OCI-LY7 (cell line): ENCODE measurements around the gene C1orf167. TPM values are rescaled to one million over a fixed set of nuclear protein-coding genes. Genes with fewer than 3 reads are reported as not detected.

Experiments
- BruUV-seq: library from RNA; stranded (reverse); fragments of 400-500 nt; replicated peaks from 2 replicates; lab custom pipeline; 2021; lab: Mats Ljungman, UMichigan
- CTCF ChIA-PET: fragments of 300-600 bp; sonication (Branson Sonifier 250); formaldehyde crosslinking; loops from one replicate; lab custom pipeline; 2022; ENCODE audit warnings: antibody characterized with exemption; ENCODE audit not compliant: unreplicated experiment; lab: Charles Lee
- POLR2A ChIA-PET: fragments of 300-600 bp; sonication (Branson Sonifier 250); formaldehyde crosslinking; loops from one replicate; lab custom pipeline; 2022; ENCODE audit warnings: antibody characterized with exemption; lab: Charles Lee
- DNase-seq: peaks from one replicate; pipeline ENCODE4 v3.0.0-alpha.2; 2015; ENCODE audit warnings: low spot score
- H2AFZ ChIP-seq: fragments of 200-600 bp; sonication (generic), shearing (Covaris generic); 2 replicates; pipeline ENCODE4 v1.6.1; 2014; ENCODE audit warnings: mild to moderate bottlenecking, antibody characterized with exemption, low read length, moderate library complexity
- H3K27ac ChIP-seq: fragments of 200-600 bp; sonication (generic); 2 replicates; pipeline ENCODE4 v1.5.1; 2014; ENCODE audit warnings: mixed run types, low read depth, mild to moderate bottlenecking, moderate library complexity, low read length, inconsistent platforms; ENCODE audit not compliant: poor library complexity, severe bottlenecking
- H3K36me3 ChIP-seq: fragments of 200-600 bp; sonication (generic); 2 replicates; pipeline ENCODE4 v1.6.1; 2014; ENCODE audit warnings: mild to moderate bottlenecking, antibody characterized with exemption, low read length, moderate library complexity, mixed read lengths; ENCODE audit not compliant: insufficient read depth
- H3K4me1 ChIP-seq: fragments of 200-600 bp; sonication (generic); 2 replicates; pipeline ENCODE4 v1.5.1; 2014; ENCODE audit warnings: mild to moderate bottlenecking, low read length; ENCODE audit not compliant: insufficient read depth, poor library complexity, severe bottlenecking
- H3K4me2 ChIP-seq: fragments of 200-600 bp; sonication (generic); 2 replicates; pipeline ENCODE4 v1.6.1; 2014; ENCODE audit warnings: mild to moderate bottlenecking, low read length
- H3K4me3 ChIP-seq: fragments of 200-600 bp; sonication (generic); 2 replicates; pipeline ENCODE4 v1.5.1; 2014; ENCODE audit warnings: mild to moderate bottlenecking, low read depth, low read length; ENCODE audit not compliant: poor library complexity, severe bottlenecking
- H3K79me2 ChIP-seq: fragments of 200-600 bp; sonication (generic); 2 replicates; pipeline ENCODE4 v1.6.1; 2016; ENCODE audit warnings: low read depth, mild to moderate bottlenecking, low read length, moderate library complexity, mixed read lengths; ENCODE audit not compliant: insufficient read depth
- H3K9me2 ChIP-seq: fragments of 200-600 bp; sonication (generic); 2 replicates; pipeline ENCODE4 v1.6.1; 2016; ENCODE audit warnings: mild to moderate bottlenecking, low read length, mixed read lengths; ENCODE audit not compliant: insufficient read depth
- H3K9me3 ChIP-seq: fragments of 200-600 bp; sonication (generic); 2 replicates; pipeline ENCODE4 v1.6.1; 2014; ENCODE audit warnings: mild to moderate bottlenecking, mixed run types, low read length, mixed read lengths
- H4K20me1 ChIP-seq: fragments of 200-600 bp; sonication (generic); 2 replicates; pipeline ENCODE4 v1.6.1; 2014; ENCODE audit warnings: mild to moderate bottlenecking, antibody characterized with exemption, low read length, moderate library complexity, mixed read lengths; ENCODE audit not compliant: insufficient read depth
- EZH2phosphoT487 ChIP-seq: fragments of 200-600 bp; sonication (generic); IDR thresholded peaks from 2 replicates; pipeline ENCODE4 v1.6.1; 2018; ENCODE audit warnings: low read depth, borderline replicate concordance, mild to moderate bottlenecking, mixed run types, antibody characterized with exemption, low read length, moderate library complexity, mixed read lengths
- intact Hi-C: fragments of 100-400 bp; cut with micrococcal nuclease; formaldehyde crosslinking; loops from one replicate; pipeline ENCODE4 v1.10.0; 2022; ENCODE audit not compliant: unreplicated experiment
- total RNA-seq, 2 experiments: library from RNA; depleted of rRNA in 1 of 2; stranded (reverse); fragments of >200 nt in 1 of 2; shearing (Covaris generic) in 1 of 2; gene quantifications; 2 replicates each; pipeline ENCODE4 v1.2.3, GENCODE V29; 2014 to 2022
- TF ChIP-seq, protein P1 (sequence below): fragments of 200-600 bp; sonication (generic); conservative IDR thresholded peaks from 2 replicates; pipeline ENCODE4 v1.5.1; 2014; ENCODE audit warnings: mild to moderate bottlenecking, antibody characterized with exemption, low read length, moderate library complexity, mixed read lengths

C1orf167 gene
- total RNA-seq, 2 experiments from 2014 or later, result 1.7 to 4.2 TPM

DNA sequence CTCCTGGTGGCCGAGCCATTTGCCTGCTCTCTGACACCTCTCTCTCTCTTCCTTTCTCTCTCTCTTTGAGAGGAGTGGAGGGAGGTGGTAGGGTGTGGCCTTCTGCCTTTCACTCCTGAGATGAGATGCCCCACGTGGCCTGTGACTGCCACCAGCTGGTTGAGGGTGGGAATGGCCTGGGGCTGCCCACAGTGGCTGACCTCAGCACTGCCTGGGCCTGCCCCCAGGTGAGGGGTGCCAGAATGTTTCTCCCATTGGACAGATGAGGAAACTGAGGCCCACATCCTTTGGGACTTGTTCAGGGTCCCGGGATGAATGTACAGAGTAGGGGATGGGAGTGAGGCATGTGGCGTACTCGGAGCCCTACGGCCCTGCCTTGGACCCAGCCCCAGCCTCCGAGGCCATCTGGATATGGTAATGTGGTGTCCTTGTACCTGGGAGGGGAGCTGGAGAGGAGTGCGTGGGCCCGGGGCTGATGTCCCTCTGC is 12.7 kb upstream of the C1orf167 start:
- Histone ChIP-seq H3K36me3 (peaks cover 20% of the 10 kb centered on the region; the same call in 1 of the 2 replicates), H3K4me3 (no peak overlapping the region), H3K27ac (no peak overlapping the region), H3K4me1 (no peaks in the 10 kb centered on the region), H3K9me3 (0 out of 2 replicates have a peak, but pooled peaks cover under 1% of the 10 kb centered on the region), H3K4me2 (no peak overlapping the region), H2AFZ (no peak overlapping the region), H3K79me2 (no peaks in the 10 kb centered on the region), H3K9me2 (no peaks in the 10 kb centered on the region), H4K20me1 (no peaks in the 10 kb centered on the region)
- ChIA-PET POLR2A (no interaction called here), CTCF (no interaction called here)
- DNase-seq, result no peak
- no TSS peak for BruUV-seq
- intact Hi-C loops, result no loop called here
- TF ChIP-seq EZH2phosphoT487, result no peak
- TF ChIP-seq, protein P1, sequence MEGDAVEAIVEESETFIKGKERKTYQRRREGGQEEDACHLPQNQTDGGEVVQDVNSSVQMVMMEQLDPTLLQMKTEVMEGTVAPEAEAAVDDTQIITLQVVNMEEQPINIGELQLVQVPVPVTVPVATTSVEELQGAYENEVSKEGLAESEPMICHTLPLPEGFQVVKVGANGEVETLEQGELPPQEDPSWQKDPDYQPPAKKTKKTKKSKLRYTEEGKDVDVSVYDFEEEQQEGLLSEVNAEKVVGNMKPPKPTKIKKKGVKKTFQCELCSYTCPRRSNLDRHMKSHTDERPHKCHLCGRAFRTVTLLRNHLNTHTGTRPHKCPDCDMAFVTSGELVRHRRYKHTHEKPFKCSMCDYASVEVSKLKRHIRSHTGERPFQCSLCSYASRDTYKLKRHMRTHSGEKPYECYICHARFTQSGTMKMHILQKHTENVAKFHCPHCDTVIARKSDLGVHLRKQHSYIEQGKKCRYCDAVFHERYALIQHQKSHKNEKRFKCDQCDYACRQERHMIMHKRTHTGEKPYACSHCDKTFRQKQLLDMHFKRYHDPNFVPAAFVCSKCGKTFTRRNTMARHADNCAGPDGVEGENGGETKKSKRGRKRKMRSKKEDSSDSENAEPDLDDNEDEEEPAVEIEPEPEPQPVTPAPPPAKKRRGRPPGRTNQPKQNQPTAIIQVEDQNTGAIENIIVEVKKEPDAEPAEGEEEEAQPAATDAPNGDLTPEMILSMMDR, result peak; percentile 47

DNA sequence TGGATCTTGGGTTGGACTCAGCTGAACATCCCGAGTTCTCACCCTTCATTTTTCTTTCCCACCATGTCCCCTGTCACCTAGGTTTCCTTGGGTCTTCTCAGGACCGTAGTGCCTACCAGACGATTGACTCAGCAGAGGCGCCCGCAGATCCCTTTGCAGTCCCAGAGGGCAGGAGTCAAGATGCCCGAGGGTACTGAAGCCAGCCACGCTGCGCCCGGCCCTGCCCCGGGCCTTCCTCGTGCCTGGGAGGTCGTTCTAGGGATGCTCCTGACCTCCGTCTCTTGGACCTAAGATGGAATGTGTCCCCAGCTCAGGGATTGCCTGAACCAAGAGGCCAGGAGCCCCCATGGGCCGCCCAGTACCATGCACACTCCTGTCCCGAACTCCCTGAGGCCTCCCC is 12.0 kb upstream of the C1orf167 start:
- intact Hi-C loops, result no loop called here
- ChIA-PET POLR2A (no interaction called here), CTCF (no interaction called here)
- DNase-seq, result no peak
- Histone ChIP-seq H3K27ac (no peak overlapping the region), H3K4me3 (no peak overlapping the region), H3K79me2 (no peaks in the 10 kb centered on the region), H3K36me3 (peaks cover 20% of the 10 kb centered on the region; the same call in 1 of the 2 replicates), H4K20me1 (no peaks in the 10 kb centered on the region), H3K4me2 (no peak overlapping the region), H3K9me3 (0 out of 2 replicates have a peak, but pooled peaks cover 5% of the 10 kb centered on the region), H3K9me2 (no peaks in the 10 kb centered on the region), H3K4me1 (no peaks in the 10 kb centered on the region), H2AFZ (no peak overlapping the region)
- TF ChIP-seq, protein P1, result no peak
- TF ChIP-seq EZH2phosphoT487, result no peak
- BruUV-seq, result no TSS peak

DNA sequence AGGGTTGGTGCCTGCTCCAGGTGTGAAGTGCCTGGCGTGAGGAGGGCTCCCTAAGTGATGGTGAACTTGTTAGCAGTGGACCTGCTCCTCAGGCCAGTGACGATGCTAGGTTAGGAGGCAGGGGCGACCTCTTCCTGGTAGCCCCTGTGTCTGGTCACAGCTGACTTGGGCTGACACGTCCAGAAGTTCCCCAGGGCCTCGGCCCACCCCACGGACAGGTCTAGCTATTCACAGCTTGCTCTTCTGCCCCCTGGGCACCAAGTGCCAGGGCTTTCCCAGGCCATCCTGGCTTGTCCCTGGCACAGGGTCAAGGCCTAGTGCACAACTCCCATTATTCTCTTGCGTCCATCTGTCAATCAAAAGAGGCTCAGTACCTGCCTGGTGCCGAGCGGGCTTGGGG is 10.9 kb upstream of the C1orf167 start:
- ChIA-PET CTCF (no interaction called here), POLR2A (no interaction called here)
- Histone ChIP-seq H3K36me3 (peaks cover 16% of the 10 kb centered on the region; the same call in 1 of the 2 replicates), H3K4me1 (no peaks in the 10 kb centered on the region), H2AFZ (no peak overlapping the region), H4K20me1 (no peaks in the 10 kb centered on the region), H3K79me2 (no peaks in the 10 kb centered on the region), H3K4me3 (no peak overlapping the region), H3K9me2 (no peaks in the 10 kb centered on the region), H3K27ac (no peak overlapping the region), H3K4me2 (no peak overlapping the region), H3K9me3 (0 out of 2 replicates have a peak, but pooled peaks cover 5% of the 10 kb centered on the region)
- intact Hi-C loops, result no loop called here
- DNase-seq, result no peak
- BruUV-seq, result no TSS peak
- TF ChIP-seq, protein P1, result no peak
- no peak for TF ChIP-seq EZH2phosphoT487
